ENCODE results near the gene CASP5.

DNA sequence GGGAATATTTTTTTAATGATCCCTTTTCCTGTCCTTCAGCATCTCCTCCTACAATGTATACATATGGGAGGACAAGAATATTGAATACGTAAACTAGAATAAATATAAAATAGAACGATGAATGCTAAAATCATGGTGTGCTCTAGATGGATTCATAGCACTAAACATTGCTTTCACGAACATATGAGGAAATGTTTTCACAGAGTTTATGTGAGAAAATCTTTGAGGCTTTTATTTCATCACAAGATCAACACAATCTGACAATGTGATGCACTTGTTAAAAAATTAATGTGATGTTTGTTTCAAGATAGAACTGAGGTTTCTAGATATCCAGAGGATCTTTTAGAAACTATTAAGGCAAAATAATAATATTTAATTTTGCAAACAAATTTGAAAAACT lies 19.2 kb upstream of the CASP5 start:
- TF ChIP-seq, protein P1, sequence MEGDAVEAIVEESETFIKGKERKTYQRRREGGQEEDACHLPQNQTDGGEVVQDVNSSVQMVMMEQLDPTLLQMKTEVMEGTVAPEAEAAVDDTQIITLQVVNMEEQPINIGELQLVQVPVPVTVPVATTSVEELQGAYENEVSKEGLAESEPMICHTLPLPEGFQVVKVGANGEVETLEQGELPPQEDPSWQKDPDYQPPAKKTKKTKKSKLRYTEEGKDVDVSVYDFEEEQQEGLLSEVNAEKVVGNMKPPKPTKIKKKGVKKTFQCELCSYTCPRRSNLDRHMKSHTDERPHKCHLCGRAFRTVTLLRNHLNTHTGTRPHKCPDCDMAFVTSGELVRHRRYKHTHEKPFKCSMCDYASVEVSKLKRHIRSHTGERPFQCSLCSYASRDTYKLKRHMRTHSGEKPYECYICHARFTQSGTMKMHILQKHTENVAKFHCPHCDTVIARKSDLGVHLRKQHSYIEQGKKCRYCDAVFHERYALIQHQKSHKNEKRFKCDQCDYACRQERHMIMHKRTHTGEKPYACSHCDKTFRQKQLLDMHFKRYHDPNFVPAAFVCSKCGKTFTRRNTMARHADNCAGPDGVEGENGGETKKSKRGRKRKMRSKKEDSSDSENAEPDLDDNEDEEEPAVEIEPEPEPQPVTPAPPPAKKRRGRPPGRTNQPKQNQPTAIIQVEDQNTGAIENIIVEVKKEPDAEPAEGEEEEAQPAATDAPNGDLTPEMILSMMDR (IDR thresholded peaks at IDR 0.05) = no peak
- TF ChIP-seq POLR2A (IDR thresholded peaks at IDR 0.05) = no peak
